Measurements from ENCODE around the gene WDR27.

The WDR27 gene

GRCh38 chr6:169508452-169508851 lies 193.4 kb downstream of the WDR27 start:
- TF ChIP-seq POLR2AphosphoS5 (IDR thresholded peaks at IDR 0.05; ENCODE audit: low read depth, low read length) (no peak), SIN3A (IDR thresholded peaks at IDR 0.05; ENCODE audit: borderline replicate concordance, insufficient read depth, low read length) (no peak), FOXP2 (optimal IDR thresholded peaks at IDR 0.05; ENCODE audit: borderline replicate concordance, extremely low read depth, extremely low read length, insufficient read depth) (no peak), TAF1 (IDR thresholded peaks at IDR 0.05; ENCODE audit: borderline replicate concordance, insufficient read depth, low read length) (no peak)
- TF ChIP-seq, protein P1, sequence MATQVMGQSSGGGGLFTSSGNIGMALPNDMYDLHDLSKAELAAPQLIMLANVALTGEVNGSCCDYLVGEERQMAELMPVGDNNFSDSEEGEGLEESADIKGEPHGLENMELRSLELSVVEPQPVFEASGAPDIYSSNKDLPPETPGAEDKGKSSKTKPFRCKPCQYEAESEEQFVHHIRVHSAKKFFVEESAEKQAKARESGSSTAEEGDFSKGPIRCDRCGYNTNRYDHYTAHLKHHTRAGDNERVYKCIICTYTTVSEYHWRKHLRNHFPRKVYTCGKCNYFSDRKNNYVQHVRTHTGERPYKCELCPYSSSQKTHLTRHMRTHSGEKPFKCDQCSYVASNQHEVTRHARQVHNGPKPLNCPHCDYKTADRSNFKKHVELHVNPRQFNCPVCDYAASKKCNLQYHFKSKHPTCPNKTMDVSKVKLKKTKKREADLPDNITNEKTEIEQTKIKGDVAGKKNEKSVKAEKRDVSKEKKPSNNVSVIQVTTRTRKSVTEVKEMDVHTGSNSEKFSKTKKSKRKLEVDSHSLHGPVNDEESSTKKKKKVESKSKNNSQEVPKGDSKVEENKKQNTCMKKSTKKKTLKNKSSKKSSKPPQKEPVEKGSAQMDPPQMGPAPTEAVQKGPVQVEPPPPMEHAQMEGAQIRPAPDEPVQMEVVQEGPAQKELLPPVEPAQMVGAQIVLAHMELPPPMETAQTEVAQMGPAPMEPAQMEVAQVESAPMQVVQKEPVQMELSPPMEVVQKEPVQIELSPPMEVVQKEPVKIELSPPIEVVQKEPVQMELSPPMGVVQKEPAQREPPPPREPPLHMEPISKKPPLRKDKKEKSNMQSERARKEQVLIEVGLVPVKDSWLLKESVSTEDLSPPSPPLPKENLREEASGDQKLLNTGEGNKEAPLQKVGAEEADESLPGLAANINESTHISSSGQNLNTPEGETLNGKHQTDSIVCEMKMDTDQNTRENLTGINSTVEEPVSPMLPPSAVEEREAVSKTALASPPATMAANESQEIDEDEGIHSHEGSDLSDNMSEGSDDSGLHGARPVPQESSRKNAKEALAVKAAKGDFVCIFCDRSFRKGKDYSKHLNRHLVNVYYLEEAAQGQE (IDR thresholded peaks at IDR 0.05; ENCODE audit: insufficient read depth in 1 of 2, low read depth in 2 of 2, low read length in 2 of 2), result no peak

GRCh38 chr6:169503422-169504152 lies 198.2 kb downstream of the WDR27 start:
- TF ChIP-seq SIN3A (IDR thresholded peaks at IDR 0.05; ENCODE audit: borderline replicate concordance, insufficient read depth, low read length), result no peak
- TF ChIP-seq POLR2AphosphoS5 (IDR thresholded peaks at IDR 0.05; ENCODE audit: low read depth, low read length), result no peak
- no peak for TF ChIP-seq FOXP2 (optimal IDR thresholded peaks at IDR 0.05; ENCODE audit: borderline replicate concordance, extremely low read depth, extremely low read length, insufficient read depth)

DNA sequence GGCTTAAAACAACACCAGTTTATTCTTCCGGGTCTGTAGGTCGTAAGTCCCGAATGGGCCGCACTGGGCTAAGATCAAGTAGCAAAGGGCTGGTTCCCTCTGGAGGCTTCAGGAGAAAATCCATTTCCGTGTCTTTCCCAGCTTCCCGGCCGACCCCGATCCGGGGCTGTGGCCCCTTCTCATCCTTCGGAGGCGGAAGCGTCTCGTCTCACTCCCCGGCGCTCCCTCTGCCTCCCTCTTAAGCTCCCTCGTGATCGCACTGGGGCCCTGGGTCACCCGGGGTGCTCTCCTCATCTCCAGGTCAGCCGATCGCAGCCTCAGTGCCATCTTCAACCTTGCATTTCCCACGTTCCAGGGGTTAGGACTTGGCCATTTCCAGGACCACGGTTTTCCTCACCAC lies 199.4 kb downstream of the WDR27 start:
- TF ChIP-seq, protein P1 (IDR thresholded peaks at IDR 0.05; ENCODE audit: insufficient read depth in 1 of 2, low read depth in 2 of 2, low read length in 2 of 2), result no peak
- TF ChIP-seq POLR2AphosphoS5 (IDR thresholded peaks at IDR 0.05; ENCODE audit: low read depth, low read length) (no peak), SIN3A (IDR thresholded peaks at IDR 0.05; ENCODE audit: borderline replicate concordance, insufficient read depth, low read length) (no peak), TAF1 (IDR thresholded peaks at IDR 0.05; ENCODE audit: borderline replicate concordance, insufficient read depth, low read length) (no peak), FOXP2 (optimal IDR thresholded peaks at IDR 0.05; ENCODE audit: borderline replicate concordance, extremely low read depth, extremely low read length, insufficient read depth) (no peak)

GRCh38 chr6:169501777-169502313 lies 200.0 kb downstream of the WDR27 start:
- TF ChIP-seq POLR2AphosphoS5 (IDR thresholded peaks at IDR 0.05; ENCODE audit: low read depth, low read length) (no peak), TAF1 (IDR thresholded peaks at IDR 0.05; ENCODE audit: borderline replicate concordance, insufficient read depth, low read length) (no peak), FOXP2 (optimal IDR thresholded peaks at IDR 0.05; ENCODE audit: borderline replicate concordance, extremely low read depth, extremely low read length, insufficient read depth) (no peak)

GRCh38 chr6:169501128-169501527 lies 200.7 kb downstream of the WDR27 start:
- TF ChIP-seq, protein P1 (IDR thresholded peaks at IDR 0.05; ENCODE audit: insufficient read depth in 1 of 2, low read depth in 2 of 2, low read length in 2 of 2), result no peak
- TF ChIP-seq SIN3A (IDR thresholded peaks at IDR 0.05; ENCODE audit: borderline replicate concordance, insufficient read depth, low read length) (no peak), POLR2AphosphoS5 (IDR thresholded peaks at IDR 0.05; ENCODE audit: low read depth, low read length) (no peak), FOXP2 (optimal IDR thresholded peaks at IDR 0.05; ENCODE audit: borderline replicate concordance, extremely low read depth, extremely low read length, insufficient read depth) (no peak), TAF1 (IDR thresholded peaks at IDR 0.05; ENCODE audit: borderline replicate concordance, insufficient read depth, low read length) (no peak)

GRCh38 chr6:169500688-169501087 lies 201.1 kb downstream of the WDR27 start:
- TF ChIP-seq, protein P1 (IDR thresholded peaks at IDR 0.05; ENCODE audit: insufficient read depth in 1 of 2, low read depth in 2 of 2, low read length in 2 of 2), result no peak
- TF ChIP-seq FOXP2 (optimal IDR thresholded peaks at IDR 0.05; ENCODE audit: borderline replicate concordance, extremely low read depth, extremely low read length, insufficient read depth) (no peak), SIN3A (IDR thresholded peaks at IDR 0.05; ENCODE audit: borderline replicate concordance, insufficient read depth, low read length) (no peak), POLR2AphosphoS5 (IDR thresholded peaks at IDR 0.05; ENCODE audit: low read depth, low read length) (no peak), TAF1 (IDR thresholded peaks at IDR 0.05; ENCODE audit: borderline replicate concordance, insufficient read depth, low read length) (no peak)
